ENCODE results near the gene SEMA6A.

DNA sequence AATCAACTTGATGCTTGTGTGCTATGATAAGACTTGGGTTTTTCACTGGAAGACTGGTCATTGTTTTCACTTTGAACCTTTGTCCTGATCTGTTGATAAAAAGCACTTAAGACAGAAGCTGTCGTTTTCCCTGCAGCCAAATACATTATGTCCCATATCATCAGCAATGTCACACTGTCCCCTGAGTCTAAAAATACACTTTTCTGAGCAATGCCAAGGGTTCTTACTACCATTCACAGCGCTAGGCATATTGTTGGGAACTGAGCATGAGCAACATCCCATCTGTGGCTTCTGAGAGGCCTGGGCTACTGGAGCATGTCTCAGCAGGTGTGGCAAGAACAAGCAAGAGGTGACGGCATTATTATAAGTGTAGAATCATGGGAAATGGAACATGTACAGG, 81.8 kb downstream of the SEMA6A start:
- TF ChIP-seq ELF1 (tag; IDR thresholded peaks at IDR 0.05) (no peak), HEY1 (CRISPR knock-in tag; IDR thresholded peaks at IDR 0.05; ENCODE audit: borderline replicate concordance) (no peak)
- TF ChIP-seq, protein P1, sequence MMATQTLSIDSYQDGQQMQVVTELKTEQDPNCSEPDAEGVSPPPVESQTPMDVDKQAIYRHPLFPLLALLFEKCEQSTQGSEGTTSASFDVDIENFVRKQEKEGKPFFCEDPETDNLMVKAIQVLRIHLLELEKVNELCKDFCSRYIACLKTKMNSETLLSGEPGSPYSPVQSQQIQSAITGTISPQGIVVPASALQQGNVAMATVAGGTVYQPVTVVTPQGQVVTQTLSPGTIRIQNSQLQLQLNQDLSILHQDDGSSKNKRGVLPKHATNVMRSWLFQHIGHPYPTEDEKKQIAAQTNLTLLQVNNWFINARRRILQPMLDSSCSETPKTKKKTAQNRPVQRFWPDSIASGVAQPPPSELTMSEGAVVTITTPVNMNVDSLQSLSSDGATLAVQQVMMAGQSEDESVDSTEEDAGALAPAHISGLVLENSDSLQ (IDR thresholded peaks at IDR 0.05): no peak

Measured in K562 (cell line).